ENCODE results near the gene ELFN2. TPM values are rescaled to one million over a fixed set of nuclear protein-coding genes. Genes with fewer than 3 reads are reported as not detected.

The ELFN2 gene
- total RNA-seq, 1 experiment from 2014 or later: 4.0 TPM

- Histone ChIP-seq H3K4me3 (ENCODE audit: low read depth, low read length) (no peak overlapping the region), H3K27me3 (replicated peaks; ENCODE audit: control insufficient read depth, insufficient read depth, low read length) (no peaks in the 10 kb centered on the region), H3K9me3 (no peaks in the 10 kb centered on the region), H3K36me3 (ENCODE audit: control insufficient read depth, insufficient read depth, low read length) (no peaks in the 10 kb centered on the region), H3K4me1 (no peaks in the 10 kb centered on the region)
- ChIA-PET CTCF (no interaction called here), POLR2A (interaction anchor here (0.5 kb wide), 1 partner anchor 24 kb away, joined by 8 read pairs; no protein-coding TSS in a partner anchor)
- Mint-ChIP-seq H3K27me3 (ENCODE audit: insufficient read depth, unreplicated experiment) (no peaks in the 10 kb centered on the region), H3K4me3 (ENCODE audit: unreplicated experiment) (no peak overlapping the region), H3K36me3 (ENCODE audit: insufficient read depth, unreplicated experiment) (no peaks in the 10 kb centered on the region), H3K4me1 (ENCODE audit: low read depth, unreplicated experiment) (no peaks in the 10 kb centered on the region), H3K27ac (ENCODE audit: unreplicated experiment) (peak overlapping the region; percentile 15), H3K9me3 (ENCODE audit: unreplicated experiment) (no peaks in the 10 kb centered on the region)
- no TSS peak for BruUV-seq (replicated peaks)
- intact Hi-C loops (cut with micrococcal nuclease; ENCODE audit: unreplicated experiment): no loop called here
- DNase-seq: no peak
- TF ChIP-seq CTCF (IDR thresholded peaks at IDR 0.05; ENCODE audit: insufficient read depth in 1 of 2, low read depth in 1 of 2, low read length in 1 of 2, severe bottlenecking in 1 of 2, unreplicated experiment in 1 of 2): no peak
Measured at GRCh38 chr22:37417264-37417663, 10.0 kb downstream of the ELFN2 start.

GRCh38 chr22:37416827-37417226 is 10.5 kb downstream of the ELFN2 start:
- Mint-ChIP-seq H3K27ac (ENCODE audit: unreplicated experiment) (peak overlapping the region; percentile 15), H3K4me3 (ENCODE audit: unreplicated experiment) (no peak overlapping the region), H3K36me3 (ENCODE audit: insufficient read depth, unreplicated experiment) (no peaks in the 10 kb centered on the region), H3K9me3 (ENCODE audit: unreplicated experiment) (no peaks in the 10 kb centered on the region), H3K27me3 (ENCODE audit: insufficient read depth, unreplicated experiment) (no peaks in the 10 kb centered on the region), H3K4me1 (ENCODE audit: low read depth, unreplicated experiment) (no peaks in the 10 kb centered on the region)
- no peaks in the 10 kb centered on the region for H3K27me3 ChIP-seq (replicated peaks; ENCODE audit: control insufficient read depth, insufficient read depth, low read length)
- no peak overlapping the region for H3K4me3 ChIP-seq (ENCODE audit: low read depth, low read length)
- no peaks in the 10 kb centered on the region for H3K4me1 ChIP-seq
- H3K36me3 ChIP-seq (ENCODE audit: control insufficient read depth, insufficient read depth, low read length): no peaks in the 10 kb centered on the region
- intact Hi-C loops (cut with micrococcal nuclease; ENCODE audit: unreplicated experiment): no loop called here
- H3K9me3 ChIP-seq: no peaks in the 10 kb centered on the region
- ChIA-PET POLR2A (interaction anchor here (0.5 kb wide), 1 partner anchor 25 kb away, joined by 8 read pairs; no protein-coding TSS in a partner anchor), CTCF (no interaction called here)
- no peak for DNase-seq
- no peak for TF ChIP-seq CTCF (IDR thresholded peaks at IDR 0.05; ENCODE audit: insufficient read depth in 1 of 2, low read depth in 1 of 2, low read length in 1 of 2, severe bottlenecking in 1 of 2, unreplicated experiment in 1 of 2)
- BruUV-seq (replicated peaks): no TSS peak

- POLR2A ChIA-PET: no interaction called here
- Histone ChIP-seq H3K4me3 (ENCODE audit: low read depth, low read length) (no peak overlapping the region), H3K27me3 (replicated peaks; ENCODE audit: control insufficient read depth, insufficient read depth, low read length) (no peaks in the 10 kb centered on the region), H3K9me3 (no peaks in the 10 kb centered on the region), H3K36me3 (ENCODE audit: control insufficient read depth, insufficient read depth, low read length) (no peaks in the 10 kb centered on the region), H3K4me1 (no peaks in the 10 kb centered on the region)
- Mint-ChIP-seq H3K4me3 (ENCODE audit: unreplicated experiment) (no peak overlapping the region), H3K27ac (ENCODE audit: unreplicated experiment) (no peak overlapping the region), H3K36me3 (ENCODE audit: insufficient read depth, unreplicated experiment) (no peaks in the 10 kb centered on the region), H3K27me3 (ENCODE audit: insufficient read depth, unreplicated experiment) (no peaks in the 10 kb centered on the region), H3K9me3 (ENCODE audit: unreplicated experiment) (no peaks in the 10 kb centered on the region), H3K4me1 (ENCODE audit: low read depth, unreplicated experiment) (no peaks in the 10 kb centered on the region)
- no TSS peak for BruUV-seq (replicated peaks)
- no peak for TF ChIP-seq CTCF (IDR thresholded peaks at IDR 0.05; ENCODE audit: insufficient read depth in 1 of 2, low read depth in 1 of 2, low read length in 1 of 2, severe bottlenecking in 1 of 2, unreplicated experiment in 1 of 2)
- DNase-seq: no peak
- CTCF ChIA-PET: no interaction called here
- intact Hi-C loops (cut with micrococcal nuclease; ENCODE audit: unreplicated experiment): no loop called here
Measured at GRCh38 chr22:37416389-37416788, 10.9 kb downstream of the ELFN2 start.

All from Caco-2 (cell line).